H9 (cell line): ENCODE measurements around the gene SCGB1A1. TPM values are rescaled to one million over a fixed set of nuclear protein-coding genes. Genes with fewer than 3 reads are reported as not detected.

Experiments
- DNase-seq: peaks from one replicate; pipeline ENCODE4 v3.0.0-alpha.2; 2017
- H2AFZ ChIP-seq: one replicate; pipeline ENCODE4 v1.6.1; 2013; ENCODE audit warnings: mild to moderate bottlenecking, low read length, control low read depth, moderate library complexity
- H2AK5ac ChIP-seq: 2 replicates; pipeline ENCODE4 v1.6.1; 2013; ENCODE audit warnings: low read length, control low read depth, mixed read lengths; ENCODE audit not compliant: insufficient read length
- H2BK120ac ChIP-seq: one replicate; pipeline ENCODE4 v1.6.1; 2013; ENCODE audit warnings: low read depth, mild to moderate bottlenecking, low read length, control low read depth, inconsistent platforms; ENCODE audit not compliant: poor library complexity, severe bottlenecking
- H2BK12ac ChIP-seq: 2 replicates; pipeline ENCODE4 v1.6.1; 2013; ENCODE audit warnings: low read length, control low read depth, mixed read lengths, low read depth; ENCODE audit not compliant: insufficient read length
- H2BK15ac ChIP-seq: 2 replicates; pipeline ENCODE4 v1.6.1; 2013; ENCODE audit warnings: low read depth, low read length, control low read depth
- H2BK20ac ChIP-seq: one replicate; pipeline ENCODE4 v1.6.1; 2013; ENCODE audit warnings: low read depth, mild to moderate bottlenecking, low read length, control low read depth, inconsistent platforms; ENCODE audit not compliant: poor library complexity, severe bottlenecking
- H2BK5ac ChIP-seq: 2 replicates; pipeline ENCODE4 v1.6.1; 2013; ENCODE audit warnings: low read length, control low read depth, mixed read lengths; ENCODE audit not compliant: insufficient read length
- H3K14ac ChIP-seq: 2 replicates; pipeline ENCODE4 v1.6.1; 2013; ENCODE audit warnings: low read length, control low read depth; ENCODE audit not compliant: insufficient read depth
- H3K18ac ChIP-seq: 2 replicates; pipeline ENCODE4 v1.6.1; 2013; ENCODE audit warnings: low read depth, mild to moderate bottlenecking, mixed read lengths, low read length, control low read depth; ENCODE audit not compliant: insufficient read length
- H3K23ac ChIP-seq: 2 replicates; pipeline ENCODE4 v1.6.1; 2013; ENCODE audit warnings: low read length, control low read depth, mixed read lengths, low read depth; ENCODE audit not compliant: insufficient read length
- H3K23me2 ChIP-seq: 2 replicates; pipeline ENCODE4 v1.6.1; 2013; ENCODE audit warnings: low read depth, mild to moderate bottlenecking, mixed read lengths, low read length, control low read depth; ENCODE audit not compliant: insufficient read length, poor library complexity, severe bottlenecking
- H3K27ac ChIP-seq: 2 replicates; pipeline ENCODE4 v1.5.1; 2013; ENCODE audit warnings: low read length, control low read depth, mixed read lengths, low read depth; ENCODE audit not compliant: insufficient read length
- H3K27me3 ChIP-seq: 2 replicates; pipeline ENCODE4 v1.6.1; 2013; ENCODE audit warnings: low read length, control low read depth, inconsistent platforms; ENCODE audit not compliant: insufficient read depth
- H3K4ac ChIP-seq: 2 replicates; pipeline ENCODE4 v1.6.1; 2013; ENCODE audit warnings: low read depth, mild to moderate bottlenecking, control low read depth, inconsistent platforms, low read length, moderate library complexity
- H3K4me1 ChIP-seq: 2 replicates; pipeline ENCODE4 v1.6.1; 2013; ENCODE audit warnings: low read length, control low read depth, inconsistent platforms; ENCODE audit not compliant: insufficient read depth
- H3K4me2 ChIP-seq: 2 replicates; pipeline ENCODE4 v1.6.1; 2013; ENCODE audit warnings: low read length, control low read depth, mixed read lengths; ENCODE audit not compliant: insufficient read length, insufficient read depth
- H3K56ac ChIP-seq: 2 replicates; pipeline ENCODE4 v1.6.1; 2013; ENCODE audit warnings: low read depth, mild to moderate bottlenecking, mixed read lengths, low read length, control low read depth; ENCODE audit not compliant: insufficient read length
- H3K79me1 ChIP-seq: 2 replicates; pipeline ENCODE4 v1.6.1; 2013; ENCODE audit warnings: low read depth, mild to moderate bottlenecking, moderate library complexity, low read length, control low read depth, inconsistent platforms; ENCODE audit not compliant: insufficient read depth, poor library complexity, severe bottlenecking
- H3K79me2 ChIP-seq: 2 replicates; pipeline ENCODE4 v1.6.1; 2013; ENCODE audit warnings: low read length, control low read depth, inconsistent platforms; ENCODE audit not compliant: insufficient read depth
- H3K9ac ChIP-seq: 2 replicates; pipeline ENCODE4 v1.6.1; 2013; ENCODE audit warnings: low read length, control low read depth, mixed read lengths; ENCODE audit not compliant: insufficient read length; ENCODE audit errors: extremely low read depth
- H3K9me3 ChIP-seq: one replicate; pipeline ENCODE4 v1.6.1; 2013; ENCODE audit warnings: low read depth, low read length, inconsistent platforms; ENCODE audit not compliant: control insufficient read depth
- H3T11ph ChIP-seq: one replicate; pipeline ENCODE4 v1.6.1; 2013; ENCODE audit warnings: mild to moderate bottlenecking, low read length, control low read depth, inconsistent platforms
- H4K20me1 ChIP-seq: one replicate; pipeline ENCODE4 v1.6.1; 2013; ENCODE audit not compliant: control insufficient read depth, insufficient read length, insufficient read depth
- H4K5ac ChIP-seq: 2 replicates; pipeline ENCODE4 v1.6.1; 2013; ENCODE audit warnings: low read depth, mild to moderate bottlenecking, mixed read lengths, low read length, control low read depth; ENCODE audit not compliant: insufficient read length
- H4K8ac ChIP-seq: replicated peaks from 2 replicates; pipeline ENCODE4 v1.6.1; 2013; ENCODE audit warnings: low read length, control low read depth, mixed read lengths, low read depth; ENCODE audit not compliant: insufficient read length
- H4K91ac ChIP-seq: 2 replicates; pipeline ENCODE4 v1.6.1; 2013; ENCODE audit warnings: low read depth, mild to moderate bottlenecking, moderate library complexity, mixed read lengths, low read length, control low read depth; ENCODE audit not compliant: insufficient read length
- H3K27ac Mint-ChIP-seq, 3 experiments: 2 replicates in 2 of 3; 3 replicates in 1 of 3; pipeline ENCODE4 v1.8.0; 2020 to 2021; ENCODE audit warnings: mixed read lengths in 3 of 3, mild to moderate bottlenecking in 1 of 3, moderate library complexity in 1 of 3
- H3K27me3 Mint-ChIP-seq: 2 replicates; pipeline ENCODE4 v1.8.0; 2021; ENCODE audit warnings: low read depth, mild to moderate bottlenecking, moderate library complexity, mixed read lengths
- H3K36me3 Mint-ChIP-seq, 3 experiments: 2 replicates in 2 of 3; 3 replicates in 1 of 3; pipeline ENCODE4 v1.8.0; 2020 to 2021; ENCODE audit warnings: low read depth in 3 of 3, mixed read lengths in 3 of 3; ENCODE audit not compliant: insufficient read depth in 1 of 3
- H3K4me1 Mint-ChIP-seq, 2 experiments: 2 replicates each; pipeline ENCODE4 v1.8.0; 2020; ENCODE audit warnings: mixed read lengths in 2 of 2
- H3K4me3 Mint-ChIP-seq, 2 experiments: 2 replicates in 1 of 2; 3 replicates in 1 of 2; pipeline ENCODE4 v1.8.0; 2020 to 2021; ENCODE audit warnings: mild to moderate bottlenecking in 2 of 2, mixed read lengths in 2 of 2, moderate library complexity in 1 of 2
- H3K9me3 Mint-ChIP-seq, 2 experiments: 2 replicates in 1 of 2; 3 replicates in 1 of 2; pipeline ENCODE4 v1.8.0; 2020; ENCODE audit warnings: mild to moderate bottlenecking in 2 of 2, mixed read lengths in 2 of 2, moderate library complexity in 1 of 2
- WGBS: extraction: QIAGEN DNeasy Blood & Tissue Kit; methylation state at CpG from one replicate; pipeline ENCODE4 v1.1.7; 2013; ENCODE audit warnings: missing lambda C conversion rate, low lambda C conversion rate, mixed read lengths; ENCODE audit not compliant: insufficient read length; ENCODE audit errors: extremely low coverage; 5-methylcytosine and 5-hydroxymethylcytosine counted together
- total RNA-seq: library from RNA; stranded (reverse); gene quantifications from 2 replicates; pipeline ENCODE4 v1.2.1, GENCODE V29; 2021
- TF ChIP-seq, protein P1 (sequence below): fragments of 200-600 bp; sonication (generic); conservative IDR thresholded peaks from 3 replicates; pipeline ENCODE4 v1.8.0; 2021; ENCODE audit warnings: antibody characterized with exemption, mild to moderate bottlenecking

Gene SCGB1A1
- total RNA-seq, 1 experiment from 2014 or later = not detected

DNA sequence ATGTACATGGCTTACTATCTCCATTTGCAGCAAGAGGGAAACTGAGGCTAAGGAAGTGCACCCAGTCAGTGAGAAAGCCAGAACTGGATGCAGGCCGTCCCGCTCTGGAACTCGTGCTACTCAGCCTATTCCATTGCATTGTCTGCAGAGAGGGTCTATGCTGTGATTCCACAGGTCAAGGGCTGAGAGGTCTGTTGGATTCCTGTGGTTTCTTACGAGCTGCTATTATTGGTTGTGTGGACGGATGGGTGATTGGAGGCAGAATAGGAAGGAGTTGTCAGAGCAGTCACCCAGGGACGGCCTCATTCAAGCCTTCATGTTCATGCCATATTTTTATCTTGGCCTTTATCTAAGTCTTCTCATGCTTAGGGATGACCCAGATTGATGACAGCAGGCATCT, 33.4 kb downstream of the SCGB1A1 start:
- Histone ChIP-seq H3K79me1 (no peaks in the 10 kb centered on the region), H3K56ac (no peak overlapping the region), H3K4me1 (peaks cover 3% of the 10 kb centered on the region; the same call in 1 of the 2 replicates), H2AK5ac (no peak overlapping the region), H3K23me2 (no peaks in the 10 kb centered on the region), H3K27ac (no peak overlapping the region), H2BK5ac (no peak overlapping the region), H3K4me2 (no peak overlapping the region), H2BK120ac (no peak overlapping the region), H4K91ac (no peak overlapping the region), H3K79me2 (no peaks in the 10 kb centered on the region), H3K23ac (no peak overlapping the region), H3K18ac (no peak overlapping the region), H2BK20ac (no peak overlapping the region), H3K27me3 (no peaks in the 10 kb centered on the region), H3K9me3 (no peaks in the 10 kb centered on the region), H3T11ph (no peak overlapping the region), H4K20me1 (no peaks in the 10 kb centered on the region), H3K14ac (no peak overlapping the region), H2BK12ac (no peak overlapping the region), H3K4ac (no peak overlapping the region), H4K5ac (no peak overlapping the region), H2BK15ac (no peak overlapping the region), H2AFZ (no peak overlapping the region), H4K8ac (no peak overlapping the region), H3K9ac (no peak overlapping the region)
- TF ChIP-seq, protein P1, sequence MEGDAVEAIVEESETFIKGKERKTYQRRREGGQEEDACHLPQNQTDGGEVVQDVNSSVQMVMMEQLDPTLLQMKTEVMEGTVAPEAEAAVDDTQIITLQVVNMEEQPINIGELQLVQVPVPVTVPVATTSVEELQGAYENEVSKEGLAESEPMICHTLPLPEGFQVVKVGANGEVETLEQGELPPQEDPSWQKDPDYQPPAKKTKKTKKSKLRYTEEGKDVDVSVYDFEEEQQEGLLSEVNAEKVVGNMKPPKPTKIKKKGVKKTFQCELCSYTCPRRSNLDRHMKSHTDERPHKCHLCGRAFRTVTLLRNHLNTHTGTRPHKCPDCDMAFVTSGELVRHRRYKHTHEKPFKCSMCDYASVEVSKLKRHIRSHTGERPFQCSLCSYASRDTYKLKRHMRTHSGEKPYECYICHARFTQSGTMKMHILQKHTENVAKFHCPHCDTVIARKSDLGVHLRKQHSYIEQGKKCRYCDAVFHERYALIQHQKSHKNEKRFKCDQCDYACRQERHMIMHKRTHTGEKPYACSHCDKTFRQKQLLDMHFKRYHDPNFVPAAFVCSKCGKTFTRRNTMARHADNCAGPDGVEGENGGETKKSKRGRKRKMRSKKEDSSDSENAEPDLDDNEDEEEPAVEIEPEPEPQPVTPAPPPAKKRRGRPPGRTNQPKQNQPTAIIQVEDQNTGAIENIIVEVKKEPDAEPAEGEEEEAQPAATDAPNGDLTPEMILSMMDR = no peak
- peaks cover 0 to 7% (median 3%) of the 10 kb centered on the region in 3 experiments; a peak in 2 of 7 replicates for H3K36me3 Mint-ChIP-seq
- no peak for DNase-seq
- H3K27ac Mint-ChIP-seq = peak overlapping the region in 1 of 3 experiments; percentile 3; a peak in 1 of 7 replicates
- WGBS = no CpG with 5 or more reads among the region's 6 CpGs
- H3K9me3 Mint-ChIP-seq = peaks cover 5 to 10% of the 10 kb centered on the region in 2 experiments
- H3K4me1 Mint-ChIP-seq = peaks cover 11 to 13% of the 10 kb centered on the region in 2 experiments
- no peak overlapping the region for H3K4me3 Mint-ChIP-seq
- peaks cover 16% of the 10 kb centered on the region for H3K27me3 Mint-ChIP-seq
